ENCODE measurements around the gene ZRANB3.
"Not testable (repeated sequence)": the region's sequence is repeated elsewhere in the genome, so short reads cannot be mapped to it uniquely, and the experiment has no call there.

Gene ZRANB3

GRCh38 chr2:135530313-135531230, at the start of gene ZRANB3:
ZRANB3 (minus strand) TSS chr2:135531218.
- DNase-seq = peak; percentile 95

GRCh38 chr2:135573620-135574019, 42.6 kb upstream of the ZRANB3 start:
- no peak for DNase-seq

- DNase-seq = no peak
Measured at GRCh38 chr2:135570884-135571283, 39.9 kb upstream of the ZRANB3 start.

- no peak for DNase-seq
Measured at GRCh38 chr2:135563793-135564192, 32.8 kb upstream of the ZRANB3 start.

- DNase-seq = no peak
Measured at GRCh38 chr2:135561925-135562324, 30.9 kb upstream of the ZRANB3 start.

GRCh38 chr2:135557530-135557929, 26.5 kb upstream of the ZRANB3 start:
- no peak for DNase-seq

- no peak for DNase-seq
Measured at GRCh38 chr2:135555311-135555710, 24.3 kb upstream of the ZRANB3 start.

GRCh38 chr2:135552887-135553286, 21.9 kb upstream of the ZRANB3 start:
- DNase-seq = no peak

GRCh38 chr2:135551356-135551755, 20.3 kb upstream of the ZRANB3 start:
- no peak for DNase-seq

GRCh38 chr2:135547311-135547710, 16.3 kb upstream of the ZRANB3 start:
- DNase-seq = no peak

- DNase-seq = no peak
Measured at GRCh38 chr2:135546436-135546835, 15.4 kb upstream of the ZRANB3 start.

- not testable (repeated sequence) for DNase-seq
Measured at GRCh38 chr2:135533545-135533944, 2.5 kb upstream of the ZRANB3 start.

- DNase-seq = no peak
Measured at GRCh38 chr2:135532581-135532980, 1.6 kb upstream of the ZRANB3 start.

GRCh38 chr2:135531231-135532197, 496 bp upstream of the ZRANB3 start, which contains the start of gene R3HDM1:
R3HDM1 (plus strand) TSS chr2:135531484; CDS start chr2:135604846, 73,362 bp downstream.
- DNase-seq = peak; percentile 99

- no peak for DNase-seq
Measured at GRCh38 chr2:135528006-135528405, 3.0 kb downstream of the ZRANB3 start.

GRCh38 chr2:135525786-135526185, 5.2 kb downstream of the ZRANB3 start:
- DNase-seq = no peak

- DNase-seq = no peak
Measured at GRCh38 chr2:135512099-135512498, 18.9 kb downstream of the ZRANB3 start.

- DNase-seq = no peak
Measured at GRCh38 chr2:135510577-135510976, 20.4 kb downstream of the ZRANB3 start.

- no peak for DNase-seq
Measured at GRCh38 chr2:135504811-135505210, 26.2 kb downstream of the ZRANB3 start.

- not testable (repeated sequence) for DNase-seq
Measured at GRCh38 chr2:135498588-135498987, 32.4 kb downstream of the ZRANB3 start.

GRCh38 chr2:135494917-135495316, 36.1 kb downstream of the ZRANB3 start:
- no peak for DNase-seq

GRCh38 chr2:135494503-135494902, 36.5 kb downstream of the ZRANB3 start:
- DNase-seq = no peak

- DNase-seq = no peak
Measured at GRCh38 chr2:135490376-135490775, 40.6 kb downstream of the ZRANB3 start.
